C4-2B (cell line): ENCODE data around the gene ZNF581.
A peak's percentile ranks its signal among the peaks of the same experiment; 100 is the strongest.

ENCODE experiments used
- H3K27ac ChIP-seq: fragments of 450-650 bp; 2 replicates; pipeline ENCODE4 v1.5.1; 2017
- ZFX ChIP-seq: fragments of 450-650 bp; IDR thresholded peaks from 2 replicates; pipeline ENCODE4 v1.6.1; 2017
- TF ChIP-seq, protein P1 (sequence below): fragments of 450-650 bp; conservative IDR thresholded peaks from 2 replicates; pipeline ENCODE4 v1.5.1; 2017; ENCODE audit warnings: mild to moderate bottlenecking

The ZNF581 gene

DNA sequence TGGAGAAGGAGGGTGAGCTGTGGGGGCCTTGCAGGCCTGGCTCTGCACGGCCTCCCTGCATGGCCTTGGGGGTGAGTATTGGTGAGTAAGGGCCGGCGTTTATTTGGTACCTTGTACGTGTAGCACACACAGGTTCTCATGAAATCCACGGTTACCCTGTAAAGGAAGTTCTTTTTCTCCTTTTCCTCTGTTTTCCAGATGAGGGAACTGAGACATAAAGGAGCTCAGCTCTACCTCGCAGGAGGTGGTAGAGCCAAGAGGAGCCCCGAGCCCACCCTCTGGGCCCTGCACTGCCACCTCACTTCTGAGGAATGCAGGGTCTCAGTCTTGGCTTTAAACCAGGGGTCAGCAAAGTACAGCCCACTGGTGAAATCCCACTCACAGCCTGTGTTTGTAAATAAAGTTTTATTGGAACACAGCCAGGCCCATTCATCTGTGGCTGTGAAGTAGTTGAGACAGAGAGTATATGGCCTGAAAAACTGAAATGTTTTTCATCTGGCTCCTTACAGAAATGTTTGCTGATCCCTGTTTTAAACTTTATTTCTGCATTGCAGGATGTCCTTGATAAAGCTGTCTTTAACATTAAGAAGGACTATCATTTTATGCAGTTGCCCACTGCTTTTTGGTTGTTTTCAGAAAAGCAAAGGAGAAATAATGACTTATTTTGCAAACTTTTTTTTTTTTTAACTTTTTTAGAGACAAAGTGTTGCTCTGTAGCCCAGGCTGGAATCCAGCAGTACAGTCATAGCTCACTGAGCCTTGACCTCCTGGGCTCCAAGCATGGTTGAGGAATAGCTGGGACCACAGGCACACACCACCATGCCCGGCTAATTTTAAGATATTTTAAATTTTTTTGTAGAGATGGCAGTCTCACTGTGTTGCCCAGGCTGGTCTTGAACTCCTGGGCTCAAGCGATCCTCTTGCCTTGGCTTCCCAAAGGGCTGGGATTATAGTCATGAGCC is 38.0 kb downstream of the ZNF581 start:
- TF ChIP-seq, protein P1, sequence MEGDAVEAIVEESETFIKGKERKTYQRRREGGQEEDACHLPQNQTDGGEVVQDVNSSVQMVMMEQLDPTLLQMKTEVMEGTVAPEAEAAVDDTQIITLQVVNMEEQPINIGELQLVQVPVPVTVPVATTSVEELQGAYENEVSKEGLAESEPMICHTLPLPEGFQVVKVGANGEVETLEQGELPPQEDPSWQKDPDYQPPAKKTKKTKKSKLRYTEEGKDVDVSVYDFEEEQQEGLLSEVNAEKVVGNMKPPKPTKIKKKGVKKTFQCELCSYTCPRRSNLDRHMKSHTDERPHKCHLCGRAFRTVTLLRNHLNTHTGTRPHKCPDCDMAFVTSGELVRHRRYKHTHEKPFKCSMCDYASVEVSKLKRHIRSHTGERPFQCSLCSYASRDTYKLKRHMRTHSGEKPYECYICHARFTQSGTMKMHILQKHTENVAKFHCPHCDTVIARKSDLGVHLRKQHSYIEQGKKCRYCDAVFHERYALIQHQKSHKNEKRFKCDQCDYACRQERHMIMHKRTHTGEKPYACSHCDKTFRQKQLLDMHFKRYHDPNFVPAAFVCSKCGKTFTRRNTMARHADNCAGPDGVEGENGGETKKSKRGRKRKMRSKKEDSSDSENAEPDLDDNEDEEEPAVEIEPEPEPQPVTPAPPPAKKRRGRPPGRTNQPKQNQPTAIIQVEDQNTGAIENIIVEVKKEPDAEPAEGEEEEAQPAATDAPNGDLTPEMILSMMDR: no peak
- no peak for TF ChIP-seq ZFX
- no peak overlapping the region for H3K27ac ChIP-seq

DNA sequence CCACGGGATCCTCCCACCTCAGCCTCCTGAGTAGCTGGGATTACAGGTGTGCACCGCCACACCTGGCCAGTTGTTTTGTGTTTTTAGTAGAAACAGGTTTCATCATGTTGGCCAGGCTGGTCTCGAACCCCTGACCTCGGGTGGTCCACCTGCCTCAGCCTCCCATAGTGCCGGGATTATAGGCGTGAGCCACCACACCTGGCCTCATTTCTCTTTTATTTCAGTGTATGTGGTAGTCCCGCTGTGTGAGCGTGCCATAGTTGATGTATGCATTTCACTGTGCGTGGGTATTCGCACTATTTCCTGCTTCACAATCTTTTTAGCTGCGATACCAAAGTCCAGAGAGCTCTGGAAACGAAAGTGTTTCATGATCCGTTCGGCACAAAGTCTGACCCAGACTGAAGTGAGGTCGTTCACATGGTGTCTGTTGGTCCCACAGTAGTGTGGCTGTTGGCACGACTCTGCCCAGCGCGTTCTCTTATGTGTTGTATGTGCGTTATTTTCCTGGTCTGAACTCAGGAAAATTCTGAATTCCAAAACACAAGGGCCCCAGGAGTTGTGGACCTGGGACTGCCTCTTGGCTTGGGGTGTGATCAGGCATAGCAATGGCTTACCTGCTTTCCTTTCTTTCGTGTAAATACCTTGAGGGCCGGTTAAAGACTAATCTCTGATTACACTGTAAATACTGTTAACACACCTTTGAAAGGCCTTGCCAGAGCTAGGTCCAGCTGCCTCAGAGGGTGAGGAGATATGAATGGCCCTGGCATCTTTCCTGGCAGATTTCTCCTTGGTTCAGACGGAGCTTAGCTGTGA is 40.2 kb downstream of the ZNF581 start:
- TF ChIP-seq, protein P1: no peak
- no peak for TF ChIP-seq ZFX
- H3K27ac ChIP-seq: peak overlapping the region; percentile 75

DNA sequence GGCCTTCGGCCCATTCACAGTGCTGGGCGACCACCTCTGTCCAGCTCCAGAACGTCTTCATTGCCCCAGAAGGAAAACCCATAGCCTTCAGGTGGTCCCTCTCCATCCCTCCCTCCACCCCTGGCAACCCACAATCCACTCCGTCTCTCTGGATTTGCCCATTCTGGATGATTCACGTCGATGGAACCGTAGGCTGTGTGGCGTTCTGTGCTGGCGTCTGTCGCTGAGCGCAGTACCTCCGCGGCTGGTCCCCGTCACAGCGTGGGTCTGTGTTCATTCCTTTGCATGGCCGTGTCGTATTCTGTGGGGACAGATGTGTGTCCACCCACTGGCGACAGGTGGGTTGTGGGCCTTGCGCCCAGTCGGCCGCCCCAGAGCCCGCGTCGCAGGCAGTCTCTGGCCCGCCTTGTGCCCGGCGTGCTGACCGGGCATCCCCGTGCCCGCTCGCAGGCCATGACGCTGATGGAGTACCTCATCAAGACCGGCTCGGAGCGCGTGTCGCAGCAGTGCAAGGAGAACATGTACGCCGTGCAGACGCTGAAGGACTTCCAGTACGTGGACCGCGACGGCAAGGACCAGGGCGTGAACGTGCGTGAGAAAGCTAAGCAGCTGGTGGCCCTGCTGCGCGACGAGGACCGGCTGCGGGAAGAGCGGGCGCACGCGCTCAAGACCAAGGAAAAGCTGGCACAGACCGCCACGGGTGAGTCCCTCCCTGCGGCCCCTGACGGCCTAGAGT is 41.7 kb downstream of the ZNF581 start:
- H3K27ac ChIP-seq: no peak overlapping the region; the same call in 1 of the 2 replicates
- TF ChIP-seq, protein P1: no peak
- no peak for TF ChIP-seq ZFX

DNA sequence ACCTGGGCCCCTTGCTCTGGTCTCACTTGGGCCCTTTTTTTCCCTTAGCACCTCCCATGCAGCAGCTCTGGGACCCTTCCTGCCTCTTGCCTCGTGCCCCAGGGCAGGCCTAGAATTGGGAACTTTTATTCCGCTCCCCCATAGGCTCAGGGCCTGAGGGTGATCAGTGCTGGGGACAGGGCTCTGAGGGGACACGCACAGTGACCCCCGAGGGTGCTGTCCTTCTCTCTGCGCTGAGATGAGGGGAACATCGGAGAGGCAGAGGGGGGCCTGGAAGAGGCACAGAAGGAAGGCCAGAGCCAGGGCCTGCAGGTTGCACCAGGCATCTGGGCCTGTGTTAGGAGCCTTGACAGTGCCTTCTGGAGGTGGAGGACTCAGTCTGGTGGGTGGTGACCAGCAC is 42.3 kb downstream of the ZNF581 start:
- H3K27ac ChIP-seq: no peak overlapping the region
- TF ChIP-seq, protein P1: no peak
- no peak for TF ChIP-seq ZFX

DNA sequence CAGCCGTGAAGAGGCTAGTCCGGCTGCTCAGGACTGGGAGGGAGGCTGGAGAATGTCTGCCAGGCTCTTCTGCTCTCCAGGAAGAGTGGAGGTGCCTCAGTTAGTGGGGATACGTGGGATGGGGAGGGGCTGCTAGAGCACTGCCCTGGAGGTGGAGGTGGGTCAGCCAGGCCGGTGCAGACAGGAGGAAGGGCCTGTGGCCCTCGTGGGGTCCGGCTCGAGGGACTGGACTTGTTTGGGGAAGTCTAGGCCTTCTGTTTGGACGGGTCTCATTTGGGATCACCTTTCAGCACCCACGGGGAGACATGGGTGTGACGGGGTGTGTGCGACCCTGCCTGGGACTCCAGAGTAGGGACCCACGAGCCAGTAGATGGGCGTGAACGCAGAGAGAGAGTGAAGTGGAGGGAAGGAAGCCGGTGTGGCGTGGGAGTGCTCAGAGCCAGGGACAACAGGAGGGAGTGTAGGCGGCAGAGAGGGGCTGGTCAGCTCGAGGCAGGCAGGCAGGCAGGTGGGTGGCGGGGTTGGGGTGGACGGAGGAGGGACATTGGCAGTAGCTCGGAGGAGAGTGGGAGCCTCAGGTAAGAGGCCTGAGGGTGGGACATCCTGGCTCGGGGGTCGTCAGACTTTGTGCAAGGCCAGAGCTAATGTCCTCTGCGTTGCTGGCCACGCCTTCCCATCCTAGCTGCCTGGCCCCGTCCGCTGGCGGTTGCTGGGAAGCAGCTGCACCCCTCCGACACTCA is 43.0 kb downstream of the ZNF581 start:
- TF ChIP-seq, protein P1: no peak
- TF ChIP-seq ZFX: no peak
- H3K27ac ChIP-seq: no peak overlapping the region

DNA sequence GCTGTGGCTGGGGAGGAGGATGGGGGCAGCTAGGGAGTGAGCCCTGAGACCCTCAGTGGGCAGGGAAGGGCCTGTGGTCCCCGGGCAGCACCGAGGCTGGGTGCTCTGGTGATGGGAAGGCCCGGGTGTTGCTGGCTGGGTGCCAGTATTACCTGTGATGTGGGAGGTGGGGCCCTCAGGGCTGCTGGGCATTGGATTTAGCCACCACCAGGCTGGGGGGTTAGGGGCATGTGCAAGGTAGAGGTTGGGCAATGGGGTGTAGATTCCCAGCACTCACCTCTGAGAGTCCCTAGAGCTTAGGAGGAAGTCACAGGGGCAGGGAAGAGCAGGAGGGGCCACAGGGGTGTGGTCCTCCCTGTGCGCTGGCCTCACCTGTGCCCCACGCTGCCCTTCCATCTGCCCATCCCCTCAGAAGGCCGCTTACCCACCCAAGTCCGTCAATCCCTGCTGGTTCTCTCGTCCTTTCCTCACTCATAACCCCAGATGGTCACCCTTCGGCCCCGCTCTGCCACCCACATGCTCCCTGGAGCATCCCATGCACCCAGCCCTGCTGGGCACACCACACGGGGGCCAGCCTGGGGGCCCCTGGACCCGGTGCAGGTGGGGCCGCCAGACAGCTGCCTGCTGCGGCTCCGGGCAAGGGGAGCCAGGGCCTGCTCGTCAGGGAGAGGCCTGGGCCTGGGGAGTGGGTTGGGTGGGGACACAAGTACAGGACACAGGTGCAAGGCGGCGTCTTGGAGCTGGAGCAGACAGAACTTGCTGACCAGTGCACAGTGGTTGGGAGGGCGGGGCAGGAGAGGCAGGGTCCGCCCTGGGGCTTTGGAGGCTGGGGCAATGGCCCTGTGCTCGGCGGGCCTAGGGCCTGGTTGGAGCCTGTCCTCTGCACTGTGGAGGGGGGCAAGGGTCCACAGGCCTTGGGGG is 44.1 kb downstream of the ZNF581 start:
- no peak overlapping the region for H3K27ac ChIP-seq
- TF ChIP-seq, protein P1: no peak
- no peak for TF ChIP-seq ZFX
